B cell (primary cell): ENCODE measurements around the gene ASTN2. TPM values are rescaled to one million over a fixed set of nuclear protein-coding genes. Genes with fewer than 3 reads are reported as not detected.

Experiments used
- ATAC-seq: fragments of 200-7000 bp; cut with Tn5 transposase; one replicate; pipeline ENCODE4 v1.10.0; 2021; ENCODE audit warnings: low read depth, mild to moderate bottlenecking, moderate number of reproducible peaks, moderate library complexity
- CTCF ChIA-PET: fragments of 350-600 bp; sonication (Branson Sonifier 250); formaldehyde crosslinking; loops from one replicate; lab custom pipeline; 2021; ENCODE audit warnings: antibody characterized with exemption, inconsistent platforms; lab: Charles Lee
- POLR2A ChIA-PET: fragments of 350-600 bp; sonication (Branson Sonifier 250); formaldehyde crosslinking; loops from one replicate; lab custom pipeline; 2021; ENCODE audit warnings: antibody characterized with exemption; lab: Charles Lee
- DNase-seq: peaks from one replicate; pipeline ENCODE4 v3.0.0; 2013
- H2AFZ ChIP-seq: 2 replicates; pipeline ENCODE4 v1.6.1; 2012; ENCODE audit warnings: mild to moderate bottlenecking, low read depth, low read length; ENCODE audit not compliant: insufficient read depth, poor library complexity, severe bottlenecking
- H3K27ac ChIP-seq, 2 donors: 1 replicate in 1 of 2; 2 replicates in 1 of 2; pipeline ENCODE4 v1.5.1; 2012 to 2013; ENCODE audit warnings: low read length in 2 of 2, mild to moderate bottlenecking in 2 of 2, moderate library complexity in 1 of 2
- H3K27me3 ChIP-seq, 4 experiments: fragments of 200-600 bp in 1 of 4; sonication (generic) in 1 of 4; replicated peaks in 1 of 4; 1 replicate in 2 of 4; 2 replicates in 2 of 4; pipeline versions ENCODE4 v1.6.1 to v1.7.0; 2013 to 2016; ENCODE audit warnings: low read length in 3 of 4, mild to moderate bottlenecking in 2 of 4, mixed read lengths in 1 of 4, moderate library complexity in 1 of 4; ENCODE audit not compliant: insufficient read depth in 4 of 4, control insufficient read depth in 3 of 4; ENCODE audit errors: control extremely low read depth in 1 of 4
- H3K36me3 ChIP-seq, 2 experiments: replicated peaks in 1 of 2; 1 replicate in 1 of 2; 2 replicates in 1 of 2; pipeline versions ENCODE4 v1.6.1 to v1.7.1; 2013; ENCODE audit warnings: low read length in 1 of 2; ENCODE audit not compliant: insufficient read depth in 2 of 2, control insufficient read depth in 1 of 2; ENCODE audit errors: control extremely low read depth in 1 of 2, extremely low read depth in 1 of 2
- H3K4me1 ChIP-seq, 2 donors: fragments of 200-600 bp in 1 of 2; sonication (generic) in 1 of 2; 1 replicate in 1 of 2; 2 replicates in 1 of 2; pipeline versions ENCODE4 v1.5.1 to v1.6.1; 2013 to 2017; ENCODE audit warnings: low read length in 2 of 2; ENCODE audit not compliant: control insufficient read depth in 2 of 2, insufficient read depth in 2 of 2
- H3K4me2 ChIP-seq: replicated peaks from 2 replicates; pipeline ENCODE3; 2012; ENCODE audit warnings: mild to moderate bottlenecking, low read depth, low read length; ENCODE audit not compliant: poor library complexity, severe bottlenecking
- H3K4me3 ChIP-seq, 5 experiments: fragments of 200-600 bp in 1 of 5; sonication (generic) in 1 of 5; 1 replicate in 3 of 5; 2 replicates in 2 of 5; pipeline versions ENCODE4 v1.5.1 to v1.7.0; 2011 to 2016; ENCODE audit warnings: low read length in 4 of 5, mild to moderate bottlenecking in 4 of 5, low read depth in 2 of 5, control low read depth in 1 of 5, moderate library complexity in 1 of 5; ENCODE audit not compliant: insufficient read depth in 1 of 5; ENCODE audit errors: control extremely low read depth in 1 of 5, extremely low read depth in 1 of 5
- H3K79me2 ChIP-seq: fragments of 200-600 bp; sonication (generic); one replicate; pipeline ENCODE4 v1.6.0; 2016; ENCODE audit warnings: low read length; ENCODE audit not compliant: control insufficient read depth, insufficient read depth
- H3K9ac ChIP-seq: fragments of 200-600 bp; sonication (generic); 2 replicates; pipeline ENCODE4 v1.6.1; 2017; ENCODE audit warnings: mild to moderate bottlenecking, low read length, moderate library complexity
- H3K9me3 ChIP-seq, 3 donors: one replicate each; pipeline versions ENCODE4 v1.6.1 to v1.7.1; 2013; ENCODE audit warnings: low read length in 2 of 3; ENCODE audit not compliant: control insufficient read depth in 2 of 3, insufficient read depth in 1 of 3; ENCODE audit errors: control extremely low read depth in 1 of 3
- H4K20me1 ChIP-seq: 2 replicates; pipeline ENCODE4 v1.6.0; 2012; ENCODE audit warnings: mild to moderate bottlenecking, low read length; ENCODE audit not compliant: insufficient read depth, control insufficient read depth, poor library complexity, severe bottlenecking
- H3K27ac Mint-ChIP-seq: one replicate; pipeline ENCODE4 v1.8.0; 2021; ENCODE audit warnings: mixed read lengths
- H3K27me3 Mint-ChIP-seq: one replicate; pipeline ENCODE4 v1.8.0; 2021; ENCODE audit warnings: mixed read lengths
- H3K4me1 Mint-ChIP-seq: one replicate; pipeline ENCODE4 v1.8.0; 2021; ENCODE audit warnings: mixed read lengths
- H3K4me3 Mint-ChIP-seq: one replicate; pipeline ENCODE4 v1.8.0; 2021; ENCODE audit warnings: mixed read lengths
- H3K9me3 Mint-ChIP-seq: one replicate; pipeline ENCODE4 v1.8.0; 2022; ENCODE audit warnings: mixed read lengths; ENCODE audit not compliant: insufficient read depth
- EZH2 ChIP-seq: IDR thresholded peaks from 2 replicates; pipeline ENCODE4 v1.6.1; 2012; ENCODE audit warnings: borderline replicate concordance, low read depth, mild to moderate bottlenecking, moderate library complexity, low read length; ENCODE audit not compliant: insufficient read depth, poor library complexity, severe bottlenecking
- WGBS: methylation state at CpG from one replicate; pipeline ENCODE4 v1.1.5; 2013; ENCODE audit warnings: missing lambda C conversion rate; ENCODE audit not compliant: insufficient coverage; 5-methylcytosine and 5-hydroxymethylcytosine counted together
- intact Hi-C: fragments of 100-400 bp; cut with micrococcal nuclease; formaldehyde crosslinking; loops from one replicate; pipeline ENCODE4 v1.10.0; 2022
- polyA plus RNA-seq: library from polyadenylated mRNA; depleted of rRNA; stranded (reverse); fragments of >200 nt; gene quantifications from 2 replicates; pipeline ENCODE4 v1.2.3, GENCODE V29; 2012
- total RNA-seq, 2 donors: library from RNA; stranded (reverse); fragments of 120-200 nt in 1 of 2; gene quantifications; 1 replicate in 1 of 2; 2 replicates in 1 of 2; pipeline versions ENCODE4 v1.2.3 to v1.2.4, GENCODE V29; 2013 to 2022
- TF ChIP-seq, protein P1 (sequence below): fragments of 200-600 bp; IDR thresholded peaks from one replicate; pipeline ENCODE4 v1.8.0; 2022; ENCODE audit warnings: antibody characterized with exemption, mild to moderate bottlenecking

The ASTN2 gene
- total and polyA plus RNA-seq, 2 donors (not counting 1 experiment from before 2014, with no cell fraction given) = 1.2 to 3.6 TPM

DNA sequence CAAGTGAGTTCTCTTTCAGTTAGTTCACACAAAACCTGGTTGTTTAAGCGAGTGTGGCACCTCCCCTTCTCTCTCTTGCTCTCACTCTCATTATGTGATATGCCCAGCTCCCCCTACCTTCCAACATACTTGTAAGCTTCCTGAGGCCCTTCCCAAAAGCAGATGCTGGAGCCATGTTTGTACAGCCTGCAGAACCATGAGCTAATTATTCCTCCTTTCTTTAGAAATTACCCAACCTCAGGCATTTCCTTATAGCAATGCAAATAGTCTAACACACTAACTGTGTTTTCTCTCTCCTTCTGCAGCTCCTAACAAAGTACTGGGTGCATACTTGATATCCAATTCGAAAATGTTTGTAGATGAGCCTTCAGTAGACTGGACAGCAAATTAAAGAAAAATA lies 665.1 kb downstream of the ASTN2 start:
- 92% methylated on average over 1 of the region's 2 CpGs for WGBS
- no peak overlapping the region for H3K27ac Mint-ChIP-seq
- H3K4me1 Mint-ChIP-seq = peaks cover 4% of the 10 kb centered on the region
- no peak for ATAC-seq
- DNase-seq = no peak
- ChIA-PET CTCF (no interaction called here), POLR2A (no interaction called here)
- Histone ChIP-seq H3K4me3 (no peak overlapping the region), H3K27me3 (no peaks in the 10 kb centered on the region), H3K4me1 (no peaks in the 10 kb centered on the region), H3K9ac (no peak overlapping the region), H3K9me3 (no peaks in the 10 kb centered on the region), H3K36me3 (no peaks in the 10 kb centered on the region), H3K4me2 (no peak overlapping the region), H3K27ac (no peak overlapping the region), H2AFZ (no peak overlapping the region), H4K20me1 (no peaks in the 10 kb centered on the region), H3K79me2 (no peaks in the 10 kb centered on the region)
- H3K4me3 Mint-ChIP-seq = no peak overlapping the region
- no peaks in the 10 kb centered on the region for H3K9me3 Mint-ChIP-seq
- intact Hi-C loops = no loop called here
- peaks cover 6% of the 10 kb centered on the region for H3K27me3 Mint-ChIP-seq
- TF ChIP-seq EZH2 = no peak
- TF ChIP-seq, protein P1, sequence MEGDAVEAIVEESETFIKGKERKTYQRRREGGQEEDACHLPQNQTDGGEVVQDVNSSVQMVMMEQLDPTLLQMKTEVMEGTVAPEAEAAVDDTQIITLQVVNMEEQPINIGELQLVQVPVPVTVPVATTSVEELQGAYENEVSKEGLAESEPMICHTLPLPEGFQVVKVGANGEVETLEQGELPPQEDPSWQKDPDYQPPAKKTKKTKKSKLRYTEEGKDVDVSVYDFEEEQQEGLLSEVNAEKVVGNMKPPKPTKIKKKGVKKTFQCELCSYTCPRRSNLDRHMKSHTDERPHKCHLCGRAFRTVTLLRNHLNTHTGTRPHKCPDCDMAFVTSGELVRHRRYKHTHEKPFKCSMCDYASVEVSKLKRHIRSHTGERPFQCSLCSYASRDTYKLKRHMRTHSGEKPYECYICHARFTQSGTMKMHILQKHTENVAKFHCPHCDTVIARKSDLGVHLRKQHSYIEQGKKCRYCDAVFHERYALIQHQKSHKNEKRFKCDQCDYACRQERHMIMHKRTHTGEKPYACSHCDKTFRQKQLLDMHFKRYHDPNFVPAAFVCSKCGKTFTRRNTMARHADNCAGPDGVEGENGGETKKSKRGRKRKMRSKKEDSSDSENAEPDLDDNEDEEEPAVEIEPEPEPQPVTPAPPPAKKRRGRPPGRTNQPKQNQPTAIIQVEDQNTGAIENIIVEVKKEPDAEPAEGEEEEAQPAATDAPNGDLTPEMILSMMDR = no peak

DNA sequence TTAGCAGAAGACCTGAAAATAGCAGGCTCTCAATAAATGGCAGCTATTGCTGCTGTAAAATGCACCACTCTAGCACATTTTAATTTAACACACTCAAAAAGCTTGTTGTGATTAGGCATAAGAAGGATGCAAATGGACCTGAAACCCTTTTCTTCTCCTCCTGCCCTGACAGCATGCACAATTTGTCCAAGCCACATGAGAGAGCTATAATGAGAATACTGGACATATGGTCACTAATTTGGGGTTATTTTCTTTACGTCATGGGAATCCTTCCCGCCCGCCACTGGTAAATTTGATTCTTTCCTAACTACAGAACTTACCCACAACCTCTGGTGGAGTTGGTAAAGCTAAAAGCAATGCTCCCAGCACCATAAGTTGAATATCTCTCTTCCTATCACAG lies 665.7 kb downstream of the ASTN2 start:
- ChIA-PET CTCF (interaction anchor here (1.6 kb wide), 1 partner anchor 12 kb away, joined by 4 read pairs; no protein-coding TSS in a partner anchor), POLR2A (no interaction called here)
- DNase-seq = no peak
- Mint-ChIP-seq H3K27ac (no peak overlapping the region), H3K9me3 (no peaks in the 10 kb centered on the region), H3K4me3 (no peak overlapping the region), H3K27me3 (peaks cover 6% of the 10 kb centered on the region), H3K4me1 (peaks cover 4% of the 10 kb centered on the region)
- WGBS = no CpG with 5 or more reads among the region's 3 CpGs
- Histone ChIP-seq H3K9ac (no peak overlapping the region), H2AFZ (no peak overlapping the region), H3K4me2 (no peak overlapping the region), H3K9me3 (no peaks in the 10 kb centered on the region), H3K4me1 (no peaks in the 10 kb centered on the region), H3K27ac (no peak overlapping the region), H3K4me3 (no peak overlapping the region), H4K20me1 (no peaks in the 10 kb centered on the region), H3K79me2 (no peaks in the 10 kb centered on the region), H3K36me3 (no peaks in the 10 kb centered on the region), H3K27me3 (no peaks in the 10 kb centered on the region)
- intact Hi-C loops = no loop called here
- TF ChIP-seq, protein P1 = no peak
- no peak for TF ChIP-seq EZH2
- ATAC-seq = no peak
